SKM-1 (cell line): ENCODE measurements around the gene MCM5.

Source experiments
- DNase-seq: peaks from one replicate; lab custom pipeline; 2025; ENCODE audit not compliant: unreplicated experiment; lab: John Stamatoyannopoulos, UW

Gene MCM5

DNA sequence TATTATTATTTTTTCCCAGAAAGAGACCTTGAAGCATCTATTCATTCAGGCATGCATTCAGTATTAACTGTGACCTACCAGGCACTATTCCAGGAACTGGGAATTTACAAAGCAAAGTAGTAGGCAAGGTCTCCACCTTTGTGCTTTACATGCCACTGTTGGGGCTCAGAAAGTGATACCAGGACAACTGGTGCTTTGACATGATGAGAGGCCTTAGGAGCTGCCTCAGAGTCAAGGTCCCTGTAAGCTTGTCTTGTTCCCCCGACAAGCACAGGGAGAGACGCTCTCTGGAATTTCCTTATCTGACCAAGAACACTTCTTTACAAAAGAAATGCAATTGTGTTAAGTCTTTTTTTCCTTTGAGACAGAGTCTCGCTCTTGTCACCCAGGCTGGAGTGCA lies 21.3 kb upstream of the MCM5 start:
- no peak for DNase-seq

DNA sequence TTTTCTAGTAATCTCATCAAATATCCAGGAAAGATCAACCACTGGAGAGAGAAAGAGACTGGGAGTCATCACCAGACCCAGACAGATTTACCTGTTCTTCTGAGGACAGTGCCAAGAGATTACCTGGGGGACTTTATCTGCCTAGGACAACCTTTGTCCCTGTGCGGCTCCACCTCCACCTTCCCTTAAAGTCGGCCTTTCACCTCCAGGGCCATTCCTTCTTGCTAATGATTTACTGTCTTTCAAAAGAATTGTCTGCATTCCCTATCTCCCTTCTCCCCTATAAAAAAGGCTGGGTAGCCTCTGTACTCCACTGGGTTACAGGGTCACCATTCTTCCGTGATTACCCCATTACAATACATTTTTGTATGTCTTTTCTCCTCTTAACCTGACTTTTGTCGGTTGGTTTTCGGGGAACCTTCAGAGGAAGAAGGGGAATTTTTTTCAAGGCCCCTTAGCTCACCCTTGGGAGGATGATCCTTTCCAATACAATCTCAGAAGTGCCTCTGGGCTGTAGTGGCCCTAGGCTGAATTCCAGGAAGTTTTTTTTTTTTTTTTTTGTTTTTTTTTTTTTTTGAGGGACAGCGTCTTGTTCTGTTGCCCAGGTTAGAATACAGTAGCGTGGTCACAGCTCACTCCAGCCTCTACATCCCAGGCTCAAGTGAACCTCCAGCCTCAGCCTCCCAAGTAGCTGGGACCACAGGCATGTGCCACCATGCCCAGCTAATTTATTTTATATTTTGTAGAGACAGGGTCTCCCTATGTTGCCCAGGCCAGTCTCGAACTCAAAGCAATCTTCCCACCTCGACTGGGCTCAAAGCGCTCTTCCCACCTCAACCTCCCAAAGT lies 20.6 kb upstream of the MCM5 start:
- DNase-seq: no peak

DNA sequence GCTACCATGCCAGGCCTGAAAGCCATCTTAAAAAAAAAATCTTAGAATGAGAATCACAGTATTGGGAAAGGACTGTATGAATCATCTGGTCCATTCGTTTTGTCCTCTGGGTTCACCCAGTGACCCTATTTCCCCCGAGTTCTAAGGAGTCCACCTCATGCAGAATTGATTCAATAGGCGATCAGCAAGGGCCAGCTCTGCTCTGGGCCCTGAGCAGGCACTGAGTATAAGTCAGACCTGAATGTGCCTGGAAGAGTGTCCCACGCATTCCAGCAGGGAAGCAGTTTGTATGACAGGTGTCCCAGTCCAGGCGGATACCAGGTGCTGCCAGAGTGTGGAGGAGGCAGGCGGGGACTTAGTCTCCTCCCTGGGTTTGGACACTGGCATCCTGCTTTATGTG lies 19.9 kb upstream of the MCM5 start:
- DNase-seq: no peak

DNA sequence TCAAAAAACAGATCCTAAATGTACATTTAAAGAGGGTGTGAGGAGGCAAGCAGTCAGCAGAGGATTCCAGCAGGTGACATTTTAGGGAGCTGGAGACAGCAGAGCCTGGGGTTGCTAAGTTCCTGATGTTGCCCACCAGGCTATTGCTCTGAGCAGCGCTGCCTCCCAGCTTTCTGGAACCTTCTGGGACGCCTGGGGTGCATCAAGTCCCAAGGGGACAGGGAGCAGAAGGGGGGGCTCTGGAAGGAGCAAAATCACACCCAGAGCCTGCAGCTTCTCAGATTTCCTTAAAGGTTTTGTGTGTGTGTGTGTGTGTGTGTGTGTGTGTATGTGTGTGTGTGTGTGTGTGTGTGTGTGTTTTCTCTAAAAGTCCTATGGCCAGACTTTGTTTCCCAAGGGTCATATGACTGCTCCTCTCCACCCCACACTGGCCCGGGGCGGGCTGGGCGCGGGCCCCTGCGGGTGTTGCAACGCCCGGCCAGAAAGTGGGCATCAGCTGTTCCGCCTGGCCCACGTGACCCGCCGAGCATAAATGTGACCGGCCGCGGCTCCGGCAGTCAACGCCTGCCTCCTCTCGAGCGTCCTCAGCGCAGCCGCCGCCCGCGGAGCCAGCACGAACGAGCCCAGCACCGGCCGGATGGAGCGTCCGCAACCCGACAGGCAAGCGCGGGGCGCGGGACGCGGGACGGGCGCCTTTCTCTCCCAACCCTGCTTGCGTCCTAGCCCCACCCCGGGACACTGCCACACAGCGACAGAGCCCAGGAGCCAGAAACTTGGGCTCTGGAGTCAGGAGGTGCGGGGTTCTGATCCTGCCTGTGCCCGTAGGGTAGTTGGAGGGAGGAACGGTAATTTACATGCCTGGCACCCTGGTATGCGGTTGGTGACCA lies 19.2 kb upstream of the MCM5 start, which contains the start of gene HMOX1:
Gene HMOX1, plus strand, starts transcription at position 560 of the 887 bp plus-strand sequence. Its CDS starts 78 bp downstream, at position 638.
- peak; percentile 17 for DNase-seq

DNA sequence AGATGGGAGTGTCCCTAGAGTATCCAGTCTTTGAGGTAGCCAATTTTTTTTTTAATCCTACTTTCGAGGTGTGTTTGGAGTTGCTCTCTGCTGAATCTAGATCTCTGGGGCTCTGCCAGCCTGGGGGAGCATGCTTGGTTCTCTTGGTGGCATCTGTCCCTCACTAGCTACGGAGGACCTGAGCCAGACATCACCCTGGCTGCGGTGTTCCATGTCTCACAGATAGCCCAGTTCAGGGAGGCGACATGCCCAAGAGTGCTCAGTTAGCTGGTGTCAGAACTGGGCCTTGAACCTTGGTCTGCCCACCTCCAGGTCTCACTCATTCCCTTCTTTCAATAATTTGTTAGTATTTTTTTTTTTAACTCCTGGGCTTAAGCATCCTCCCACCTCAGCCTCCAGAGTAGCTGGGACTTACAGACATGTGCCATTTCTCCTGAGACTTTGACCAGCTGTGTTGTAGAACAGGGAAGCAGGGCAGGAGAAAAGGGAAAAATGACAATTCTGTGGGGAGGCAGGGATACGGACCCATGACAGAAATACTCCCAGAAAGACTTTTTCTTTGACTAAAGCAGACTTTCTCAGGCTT lies 18.4 kb upstream of the MCM5 start:
- no peak for DNase-seq

DNA sequence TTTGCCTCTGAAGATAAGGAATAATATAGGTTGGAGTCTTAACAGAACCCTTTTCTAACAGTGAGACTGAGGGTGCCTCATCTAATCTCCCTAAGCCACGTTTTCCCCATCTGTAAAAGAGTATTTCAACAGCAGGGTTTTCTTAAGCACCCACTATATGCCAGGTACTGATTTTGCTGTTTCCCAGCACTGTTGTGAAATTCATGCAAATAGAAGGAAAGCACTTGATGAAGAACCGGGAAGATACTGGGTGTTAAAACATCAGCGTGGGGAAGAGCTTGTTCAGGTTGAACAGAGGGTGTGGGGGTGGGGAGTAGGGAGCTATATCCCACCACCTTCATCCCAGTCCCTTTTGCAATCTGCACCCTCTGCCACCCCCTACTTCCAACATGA lies 16.3 kb upstream of the MCM5 start:
- no peak for DNase-seq

DNA sequence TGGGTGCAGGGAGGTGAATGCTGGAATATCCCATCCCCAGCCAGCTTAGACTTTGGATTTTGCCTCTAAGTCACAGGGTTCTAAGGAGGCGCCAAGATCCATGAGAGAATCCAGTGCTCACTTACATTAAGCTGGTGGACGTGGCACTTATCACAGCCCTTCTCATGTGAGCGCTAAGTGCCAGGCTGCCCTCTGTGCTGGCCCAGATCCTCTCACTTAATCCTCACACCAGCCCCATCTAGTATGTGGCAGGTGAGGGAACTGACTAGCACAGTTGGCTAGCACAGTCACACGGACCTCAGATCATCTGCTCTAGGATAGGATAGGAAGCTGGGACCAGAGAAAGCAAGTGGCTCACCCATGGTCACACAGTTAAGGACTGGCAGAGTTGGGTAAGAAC lies 15.4 kb upstream of the MCM5 start:
- DNase-seq: no peak

DNA sequence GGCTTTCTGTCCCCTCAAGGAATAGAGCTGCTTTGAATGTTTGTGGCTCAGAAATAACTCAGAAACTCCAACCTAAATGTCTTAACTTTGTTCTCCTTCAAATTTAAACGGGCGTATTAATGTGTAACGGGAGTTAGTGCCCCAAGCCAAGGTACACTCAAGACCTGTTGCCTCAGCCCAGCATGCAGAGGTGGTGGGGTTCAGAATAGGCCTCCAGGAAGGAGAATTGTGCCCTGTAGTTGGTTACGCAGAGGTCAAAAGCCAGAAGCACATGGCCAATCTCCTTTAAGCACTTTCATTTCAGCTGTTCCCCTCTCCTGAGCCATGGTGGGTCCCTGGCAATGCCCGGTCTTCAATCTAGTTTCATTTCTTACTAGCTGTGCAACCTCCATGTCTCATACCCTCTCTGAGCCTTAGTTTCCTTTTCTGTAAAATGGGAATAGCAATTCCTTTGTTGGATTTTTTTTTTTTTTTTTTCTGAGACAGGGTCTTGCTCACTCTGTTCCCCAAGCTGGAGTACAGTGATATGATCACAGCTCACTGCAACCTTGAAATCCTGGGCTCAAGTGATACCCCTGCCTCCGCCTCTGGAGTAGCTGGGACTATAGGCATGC lies 14.9 kb upstream of the MCM5 start:
- no peak for DNase-seq

DNA sequence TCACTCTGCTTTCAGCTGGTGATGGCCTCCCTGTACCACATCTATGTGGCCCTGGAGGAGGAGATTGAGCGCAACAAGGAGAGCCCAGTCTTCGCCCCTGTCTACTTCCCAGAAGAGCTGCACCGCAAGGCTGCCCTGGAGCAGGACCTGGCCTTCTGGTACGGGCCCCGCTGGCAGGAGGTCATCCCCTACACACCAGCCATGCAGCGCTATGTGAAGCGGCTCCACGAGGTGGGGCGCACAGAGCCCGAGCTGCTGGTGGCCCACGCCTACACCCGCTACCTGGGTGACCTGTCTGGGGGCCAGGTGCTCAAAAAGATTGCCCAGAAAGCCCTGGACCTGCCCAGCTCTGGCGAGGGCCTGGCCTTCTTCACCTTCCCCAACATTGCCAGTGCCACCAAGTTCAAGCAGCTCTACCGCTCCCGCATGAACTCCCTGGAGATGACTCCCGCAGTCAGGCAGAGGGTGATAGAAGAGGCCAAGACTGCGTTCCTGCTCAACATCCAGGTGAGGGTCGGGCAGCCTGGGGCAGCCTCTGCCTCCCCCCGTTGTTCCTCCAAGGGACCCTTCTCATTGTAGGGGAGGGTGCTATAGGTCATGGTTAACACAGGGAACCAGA lies 13.2 kb upstream of the MCM5 start:
- DNase-seq: no peak

DNA sequence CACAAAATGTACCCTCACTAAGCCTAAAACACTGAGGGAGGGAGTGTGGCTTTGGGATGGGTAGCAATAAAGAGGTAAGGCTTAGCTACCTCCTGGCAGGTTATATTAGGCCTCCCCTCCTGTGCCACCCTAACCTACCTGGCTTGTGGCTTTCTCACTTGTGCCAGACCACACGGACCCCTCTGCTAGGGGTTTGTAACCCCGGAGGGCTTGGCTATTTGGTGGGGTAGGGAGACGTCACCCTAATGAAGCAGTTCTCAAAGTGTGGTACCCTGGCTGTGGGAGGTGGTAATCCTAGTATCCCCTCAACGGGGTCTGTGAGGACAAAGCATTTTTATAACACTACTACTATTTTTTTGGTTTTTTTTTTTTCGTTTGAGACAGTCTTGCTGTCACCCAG lies 9.0 kb upstream of the MCM5 start:
- no peak for DNase-seq

DNA sequence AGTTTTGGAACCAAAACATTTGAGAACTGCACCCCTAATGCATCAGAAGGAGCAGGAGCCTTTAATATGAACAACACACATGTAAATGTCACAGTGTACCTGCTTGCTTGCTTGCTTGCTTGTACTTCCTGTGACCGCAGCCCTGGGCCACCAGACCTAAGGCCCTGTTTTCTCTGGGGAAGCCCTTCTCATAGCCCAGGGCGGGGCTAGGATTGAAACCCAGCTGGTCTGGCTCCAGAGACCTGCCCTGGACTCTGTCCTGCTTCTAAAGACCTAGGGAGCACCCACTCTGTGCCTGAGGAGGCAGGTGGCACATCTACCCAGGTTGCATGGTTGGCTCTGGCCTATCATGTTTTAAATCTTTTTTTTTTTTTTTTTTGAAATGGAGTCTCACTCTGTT lies 7.6 kb upstream of the MCM5 start:
- no peak for DNase-seq

DNA sequence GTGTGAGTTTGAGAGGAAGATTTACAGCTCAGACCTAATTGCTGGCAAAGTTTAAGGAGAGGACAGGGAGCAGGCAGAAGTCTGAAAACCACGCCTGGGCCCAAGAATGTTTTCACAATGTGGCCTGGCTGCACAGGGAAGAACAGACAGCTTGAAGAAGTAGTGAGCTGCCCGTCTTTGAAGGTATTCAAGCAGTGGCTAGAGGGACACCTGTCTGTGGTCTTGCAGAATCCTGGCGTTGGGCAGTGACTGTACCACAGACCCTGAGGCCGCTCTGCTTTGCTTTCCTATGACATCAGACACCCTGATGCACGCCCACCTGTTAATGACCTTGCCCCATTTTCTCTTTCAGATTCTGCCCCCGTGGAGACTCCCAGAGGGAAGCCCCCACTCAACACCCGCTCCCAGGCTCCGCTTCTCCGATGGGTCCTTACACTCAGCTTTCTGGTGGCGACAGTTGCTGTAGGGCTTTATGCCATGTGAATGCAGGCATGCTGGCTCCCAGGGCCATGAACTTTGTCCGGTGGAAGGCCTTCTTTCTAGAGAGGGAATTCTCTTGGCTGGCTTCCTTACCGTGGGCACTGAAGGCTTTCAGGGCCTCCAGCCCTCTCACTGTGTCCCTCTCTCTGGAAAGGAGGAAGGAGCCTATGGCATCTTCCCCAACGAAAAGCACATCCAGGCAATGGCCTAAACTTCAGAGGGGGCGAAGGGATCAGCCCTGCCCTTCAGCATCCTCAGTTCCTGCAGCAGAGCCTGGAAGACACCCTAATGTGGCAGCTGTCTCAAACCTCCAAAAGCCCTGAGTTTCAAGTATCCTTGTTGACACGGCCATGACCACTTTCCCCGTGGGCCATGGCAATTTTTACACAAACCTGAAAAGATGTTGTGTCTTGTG lies 6.6 kb upstream of the MCM5 start:
- no peak for DNase-seq

DNA sequence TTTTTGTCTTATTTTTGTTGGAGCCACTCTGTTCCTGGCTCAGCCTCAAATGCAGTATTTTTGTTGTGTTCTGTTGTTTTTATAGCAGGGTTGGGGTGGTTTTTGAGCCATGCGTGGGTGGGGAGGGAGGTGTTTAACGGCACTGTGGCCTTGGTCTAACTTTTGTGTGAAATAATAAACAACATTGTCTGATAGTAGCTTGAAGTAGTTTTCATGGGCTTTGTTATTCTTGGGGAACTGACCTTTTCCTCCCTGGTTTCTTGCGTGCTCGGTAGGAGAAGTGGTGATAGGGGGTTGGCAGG lies 6.0 kb upstream of the MCM5 start:
- DNase-seq: no peak

DNA sequence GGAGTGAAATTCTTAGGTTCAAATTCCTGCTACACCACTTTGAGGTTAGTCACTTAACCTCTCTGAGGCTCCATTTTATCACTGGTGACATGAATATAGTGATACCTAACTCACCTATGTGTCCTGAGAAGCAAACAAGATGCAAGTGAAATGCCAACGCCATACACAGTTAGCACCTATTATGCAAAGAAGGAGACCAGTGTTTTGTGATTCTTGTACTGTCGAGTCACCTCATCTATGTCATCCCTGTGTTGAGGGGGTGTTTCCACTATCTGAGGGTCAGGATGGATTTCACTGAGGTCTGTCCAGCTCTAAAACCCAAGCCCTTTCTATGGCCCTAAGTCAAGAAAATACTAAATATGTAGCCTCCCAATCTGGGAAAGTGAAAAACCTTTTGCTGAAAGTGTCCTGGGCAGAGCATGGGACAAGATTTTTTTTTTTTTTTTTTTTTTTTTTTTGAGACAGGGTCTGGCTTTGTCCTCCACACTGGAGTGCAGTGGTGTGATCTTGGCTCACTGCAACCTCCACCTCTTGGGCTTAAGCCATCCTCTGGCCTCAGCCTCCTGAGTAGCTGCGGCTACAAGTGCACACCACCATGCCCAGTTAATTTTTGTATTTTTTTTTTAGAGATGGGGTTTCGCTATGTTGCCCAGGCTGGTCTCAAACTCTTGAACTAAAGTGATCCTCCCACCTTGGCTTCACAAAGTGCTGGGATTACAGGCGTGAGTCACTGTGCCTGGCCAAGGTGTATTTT lies 5.0 kb upstream of the MCM5 start:
- DNase-seq: no peak

DNA sequence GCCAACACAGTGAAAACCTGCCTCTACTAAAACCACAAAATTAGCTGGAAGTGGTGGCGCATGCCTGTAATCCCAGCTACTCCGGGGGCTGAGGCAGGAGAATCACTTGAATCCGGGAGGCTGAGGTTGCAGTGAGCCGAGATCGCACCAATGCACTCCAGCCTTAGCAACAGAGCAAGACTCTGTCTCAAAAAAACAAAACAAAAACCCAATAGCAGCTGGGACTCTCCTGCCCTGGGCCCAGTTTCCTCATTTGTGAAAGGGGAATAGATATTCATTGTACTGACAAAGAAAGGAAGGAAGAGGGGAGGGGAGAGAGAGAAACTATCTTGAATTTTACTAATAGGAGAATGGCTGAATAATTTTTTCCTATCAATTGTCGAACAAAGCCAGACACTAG lies 3.3 kb upstream of the MCM5 start:
- DNase-seq: peak; percentile 11

DNA sequence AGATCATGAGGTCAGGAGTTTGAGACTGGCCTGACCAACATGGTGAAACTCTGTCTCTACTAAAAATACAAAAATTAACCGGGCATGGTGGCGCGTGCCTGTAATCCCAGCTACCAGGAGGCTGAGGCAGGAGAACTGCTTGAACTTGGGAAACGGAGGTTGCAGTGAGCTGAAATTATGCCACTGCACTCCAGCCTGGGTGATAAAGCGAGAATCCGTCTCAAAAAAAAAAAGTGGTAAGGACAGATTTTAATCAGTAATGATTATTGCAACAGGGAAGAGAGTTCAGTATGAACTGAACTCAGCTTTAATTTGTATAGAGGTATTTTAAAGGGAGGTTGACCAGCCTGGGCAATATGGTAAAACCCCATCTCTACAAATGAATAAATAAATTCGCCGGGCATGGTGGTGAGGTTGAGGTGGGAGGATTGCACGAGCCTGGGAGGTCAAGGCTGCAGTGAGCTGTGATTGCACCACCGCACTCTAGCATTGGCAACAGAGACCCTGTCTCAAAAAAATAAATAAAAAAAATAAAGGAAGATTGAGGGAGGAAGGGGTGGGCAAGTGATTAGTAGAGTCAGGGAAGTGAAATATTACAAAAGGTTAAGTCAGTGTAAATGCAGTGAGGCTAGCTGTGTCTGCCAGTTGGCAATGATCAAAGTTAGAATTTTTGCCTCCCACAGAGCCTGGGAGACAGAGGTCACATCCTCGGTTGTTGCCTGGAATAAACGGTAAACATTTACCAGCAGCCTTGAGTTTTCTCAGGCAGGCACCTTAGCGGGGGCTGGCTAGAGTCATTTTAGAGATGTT lies 2.6 kb upstream of the MCM5 start:
- DNase-seq: no peak

DNA sequence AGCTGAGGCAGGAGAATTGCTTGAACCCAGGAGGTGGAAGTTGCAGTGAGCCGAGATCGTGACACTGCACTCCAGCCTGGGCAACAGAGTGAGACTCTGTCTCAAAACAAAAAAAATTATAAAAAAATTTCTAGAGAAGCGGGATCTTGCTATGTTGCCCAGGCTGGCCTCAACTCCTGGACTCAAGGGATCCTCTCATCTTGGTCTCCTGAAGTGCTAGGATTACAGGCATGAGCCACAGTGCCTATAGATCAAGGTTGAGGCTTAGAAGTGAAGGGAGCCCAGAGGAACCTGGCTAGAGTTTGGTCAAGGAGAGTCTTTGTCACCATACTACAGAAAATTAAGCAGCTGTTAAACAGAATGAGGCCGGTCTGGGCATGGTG lies 1.4 kb upstream of the MCM5 start:
- no peak for DNase-seq

DNA sequence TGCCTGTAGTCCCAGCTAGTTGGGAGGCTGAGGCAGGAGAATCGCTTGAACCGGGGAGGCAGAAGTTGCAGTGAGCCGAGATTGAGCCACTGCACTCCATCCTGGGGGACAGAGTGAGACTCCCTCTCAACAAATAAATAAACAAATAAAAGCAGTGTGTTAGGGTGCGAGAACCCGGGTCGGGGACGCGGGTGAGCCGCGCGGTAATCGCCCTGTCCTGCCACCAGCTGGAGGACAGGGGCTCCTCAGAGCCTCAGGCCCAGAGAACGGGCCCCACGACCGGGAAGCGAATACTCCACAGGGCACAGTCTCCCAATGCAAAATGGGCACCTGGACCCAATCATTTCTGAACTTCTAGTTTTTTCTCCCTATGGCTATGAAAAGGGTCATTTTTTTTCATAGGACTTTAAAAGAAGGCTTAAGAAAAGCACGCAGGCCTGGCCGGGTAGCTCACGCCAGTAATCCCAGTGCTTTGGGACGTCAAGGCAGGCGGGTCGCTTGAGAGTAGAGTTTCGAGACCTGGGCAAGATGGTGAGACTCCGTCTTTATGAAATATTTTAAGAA lies 744 bp upstream of the MCM5 start:
- DNase-seq: no peak

DNA sequence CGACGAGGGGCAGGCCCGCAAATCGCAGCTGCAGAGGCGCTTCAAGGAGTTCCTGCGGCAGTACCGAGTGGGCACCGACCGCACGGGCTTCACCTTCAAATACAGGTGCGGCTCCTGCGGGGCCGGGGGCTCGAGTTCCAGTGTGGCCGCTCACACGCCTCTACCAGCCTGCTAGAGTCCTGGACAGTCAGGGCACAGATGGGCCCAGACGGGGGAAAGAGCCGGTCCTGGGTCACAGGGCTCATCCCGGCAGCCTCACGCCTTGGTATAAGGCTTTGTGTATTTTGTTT lies 506 bp downstream of the MCM5 start:
- DNase-seq: no peak
